NB4 (cell line): ENCODE results near the gene SMURF1.

Experiments used
- DNase-seq: peaks from one replicate; pipeline ENCODE4 v3.0.0; 2010; ENCODE audit warnings: low read depth
- H3K4me3 ChIP-seq: one replicate; pipeline ENCODE4 v1.5.1; 2011; ENCODE audit warnings: mild to moderate bottlenecking, low read depth, low read length, moderate library complexity
- MYC ChIP-seq: IDR thresholded peaks from 2 replicates; pipeline ENCODE4 v1.6.1; 2011; ENCODE audit warnings: low read depth, low read length
- POLR2A ChIP-seq: IDR thresholded peaks from 2 replicates; pipeline ENCODE4 v1.6.1; 2011; ENCODE audit warnings: mild to moderate bottlenecking; ENCODE audit not compliant: insufficient read length; ENCODE audit errors: extremely low read depth
- TF ChIP-seq, protein P1 (sequence below): IDR thresholded peaks from one replicate; pipeline ENCODE4 v1.5.1; 2012; ENCODE audit warnings: low read depth, low read length
- TF ChIP-seq, protein P2 (sequence below): IDR thresholded peaks from 2 replicates; pipeline ENCODE4 v1.6.1; 2011; ENCODE audit warnings: low read depth, low read length

SMURF1 gene

DNA sequence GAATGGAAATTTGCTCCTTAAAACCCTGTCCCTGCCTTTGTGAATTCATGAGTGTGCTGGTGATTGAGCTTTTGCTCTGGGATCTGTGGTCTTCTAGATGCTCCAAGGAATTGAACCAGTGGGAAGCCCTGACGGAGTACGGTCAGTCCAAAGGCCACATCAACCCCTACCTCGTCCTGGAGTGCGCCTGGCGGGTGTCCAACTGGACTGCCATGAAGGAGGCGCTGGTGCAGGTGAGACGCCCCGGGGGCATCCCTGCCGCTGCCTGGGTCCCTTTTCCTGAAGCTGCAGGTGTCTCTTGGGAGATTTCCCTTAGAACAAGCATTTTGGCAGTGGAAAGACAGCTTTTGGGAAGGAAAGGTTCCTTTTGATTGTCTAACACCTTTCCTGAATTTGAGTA is 165.2 kb downstream of the SMURF1 start:
- no peak for DNase-seq
- no peak for TF ChIP-seq MYC
- TF ChIP-seq, protein P1, sequence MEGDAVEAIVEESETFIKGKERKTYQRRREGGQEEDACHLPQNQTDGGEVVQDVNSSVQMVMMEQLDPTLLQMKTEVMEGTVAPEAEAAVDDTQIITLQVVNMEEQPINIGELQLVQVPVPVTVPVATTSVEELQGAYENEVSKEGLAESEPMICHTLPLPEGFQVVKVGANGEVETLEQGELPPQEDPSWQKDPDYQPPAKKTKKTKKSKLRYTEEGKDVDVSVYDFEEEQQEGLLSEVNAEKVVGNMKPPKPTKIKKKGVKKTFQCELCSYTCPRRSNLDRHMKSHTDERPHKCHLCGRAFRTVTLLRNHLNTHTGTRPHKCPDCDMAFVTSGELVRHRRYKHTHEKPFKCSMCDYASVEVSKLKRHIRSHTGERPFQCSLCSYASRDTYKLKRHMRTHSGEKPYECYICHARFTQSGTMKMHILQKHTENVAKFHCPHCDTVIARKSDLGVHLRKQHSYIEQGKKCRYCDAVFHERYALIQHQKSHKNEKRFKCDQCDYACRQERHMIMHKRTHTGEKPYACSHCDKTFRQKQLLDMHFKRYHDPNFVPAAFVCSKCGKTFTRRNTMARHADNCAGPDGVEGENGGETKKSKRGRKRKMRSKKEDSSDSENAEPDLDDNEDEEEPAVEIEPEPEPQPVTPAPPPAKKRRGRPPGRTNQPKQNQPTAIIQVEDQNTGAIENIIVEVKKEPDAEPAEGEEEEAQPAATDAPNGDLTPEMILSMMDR, result no peak
- no peak for TF ChIP-seq POLR2A
- TF ChIP-seq, protein P2, sequence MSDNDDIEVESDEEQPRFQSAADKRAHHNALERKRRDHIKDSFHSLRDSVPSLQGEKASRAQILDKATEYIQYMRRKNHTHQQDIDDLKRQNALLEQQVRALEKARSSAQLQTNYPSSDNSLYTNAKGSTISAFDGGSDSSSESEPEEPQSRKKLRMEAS, result no peak

More for the DNA sequence above, 165.2 kb downstream of the SMURF1 start:
- no peak overlapping the region for H3K4me3 ChIP-seq
